NCI-H524 (cell line): Measurements from ENCODE around the gene FBXO10.
"Not testable (repeated sequence)": the region's sequence is repeated elsewhere in the genome, so short reads cannot be mapped to it uniquely, and the experiment has no call there.

Experiments
- DNase-seq, 2 experiments: peaks; one replicate each; lab custom pipeline; 2025; lab: John Stamatoyannopoulos, UW

Gene FBXO10

DNA sequence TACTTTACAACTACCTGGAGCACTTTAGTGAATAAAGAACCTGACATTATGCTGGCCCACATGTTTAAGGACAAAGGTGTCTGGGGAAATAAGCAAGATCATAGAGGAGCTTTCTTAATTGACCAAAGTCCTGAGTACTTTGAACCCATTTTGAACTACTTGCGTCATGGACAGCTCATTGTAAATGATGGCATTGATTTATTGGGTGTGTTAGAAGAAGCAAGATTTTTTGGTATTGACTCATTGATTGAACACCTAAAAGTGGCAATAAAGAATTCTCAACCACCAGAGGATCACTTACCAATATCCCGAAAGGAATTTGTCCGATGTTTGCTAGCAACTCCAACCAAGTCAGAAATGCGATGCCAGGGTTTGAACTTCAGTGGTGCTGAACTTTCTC lies 98.7 kb downstream of the FBXO10 start:
- not testable (repeated sequence) for DNase-seq

DNA sequence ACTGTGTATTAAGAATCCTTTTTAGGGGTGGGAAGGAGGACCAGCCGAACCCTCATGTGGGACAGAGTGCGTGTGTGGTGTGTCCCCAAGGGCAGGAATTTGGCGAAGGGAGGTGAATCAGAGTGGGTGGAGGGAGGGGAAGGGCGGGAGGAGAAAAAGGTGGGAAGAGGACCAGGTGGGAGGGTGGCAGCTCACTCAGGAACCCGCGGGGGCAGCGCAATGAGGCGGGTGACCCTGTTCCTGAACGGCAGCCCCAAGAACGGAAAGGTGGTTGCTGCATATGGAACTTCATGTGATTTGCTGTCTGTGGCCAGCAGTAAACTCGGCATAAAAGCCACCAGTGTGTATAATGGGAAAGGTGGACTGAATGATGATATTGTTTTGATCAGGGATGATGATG lies 99.2 kb downstream of the FBXO10 start:
- DNase-seq, result no peak

GRCh38 chr9:37474438-37474837 lies 101.7 kb downstream of the FBXO10 start:
- no peak for DNase-seq

DNA sequence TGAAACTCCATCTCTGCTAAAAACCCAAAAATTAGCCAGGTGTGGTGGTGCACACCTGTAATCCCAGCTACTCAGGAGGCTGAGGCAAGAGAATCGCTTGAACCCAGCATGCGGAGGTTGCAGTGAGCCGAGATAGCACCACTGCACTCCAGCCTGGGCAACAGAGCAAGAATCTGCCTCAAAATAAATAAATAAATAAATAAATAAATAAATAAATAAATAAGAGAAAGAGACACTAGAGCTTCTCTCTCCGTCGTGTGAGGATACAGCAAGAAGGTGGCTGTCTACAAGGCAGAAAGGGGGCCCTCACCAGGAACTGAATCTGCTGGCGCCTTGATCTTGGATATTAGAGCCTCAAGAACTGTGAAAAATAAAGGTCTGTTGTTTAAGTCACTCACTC lies 102.2 kb downstream of the FBXO10 start:
- not testable (repeated sequence) for DNase-seq

DNA sequence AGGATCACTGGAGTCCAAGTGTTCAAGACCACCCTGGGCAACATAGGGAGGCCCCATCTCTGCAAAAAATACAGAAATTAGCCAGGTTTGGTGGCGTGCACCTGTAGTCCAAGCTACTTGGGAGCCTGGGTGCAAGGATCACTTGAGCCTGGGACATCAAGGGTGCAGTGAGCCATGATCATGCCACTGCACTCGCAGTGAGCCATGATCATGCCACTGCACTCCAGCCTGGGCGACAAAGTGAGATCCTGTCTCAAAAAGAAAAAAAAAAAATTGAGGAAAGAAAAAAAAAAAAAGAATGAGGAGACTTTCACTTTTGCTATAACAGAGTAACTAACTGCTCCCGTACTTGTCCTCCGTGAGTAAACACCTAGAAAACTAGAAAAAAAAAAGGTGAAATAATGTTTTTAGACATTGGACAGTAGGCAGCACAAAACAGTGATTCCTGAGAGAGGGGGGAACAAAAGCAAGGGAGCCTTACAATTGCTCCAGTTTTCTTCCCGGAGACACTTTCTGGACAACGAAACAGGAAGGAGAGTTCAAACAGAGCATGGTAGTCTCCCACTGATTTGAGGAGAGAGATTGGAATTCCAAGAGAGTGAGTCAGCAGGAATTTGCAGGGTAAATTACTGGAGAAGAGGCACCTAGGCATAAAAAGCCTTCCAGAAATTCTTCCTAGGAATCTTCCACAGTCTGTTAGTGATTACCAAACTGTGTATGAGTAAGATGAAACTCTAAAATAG lies 104.1 kb downstream of the FBXO10 start:
- DNase-seq, result no peak

DNA sequence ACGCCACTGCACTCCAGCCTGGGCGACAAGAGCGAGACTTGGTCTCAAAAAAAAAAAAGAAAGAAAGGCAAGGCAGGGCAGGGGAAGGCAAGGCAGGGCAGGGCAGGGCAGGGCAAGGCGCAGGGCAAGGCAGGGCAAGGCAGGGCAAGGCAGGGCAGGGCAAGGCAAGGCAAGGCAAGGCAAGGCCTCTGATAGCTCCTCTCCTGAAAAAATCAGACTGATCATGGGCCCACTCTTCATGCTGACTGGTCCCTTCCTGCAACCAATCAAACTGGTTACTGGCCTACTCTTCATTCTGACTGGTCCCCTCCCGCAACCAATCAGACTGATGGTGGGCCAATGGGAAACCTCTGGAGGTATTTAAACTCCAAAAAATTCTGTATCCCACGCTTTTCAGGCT lies 107.6 kb downstream of the FBXO10 start:
- DNase-seq, result no peak

GRCh38 chr9:37467530-37467929 lies 108.7 kb downstream of the FBXO10 start:
- not testable (repeated sequence) for DNase-seq

- peak in 1 of 2 experiments; percentile 54 for DNase-seq
These were observed 110.0 kb downstream of the FBXO10 start for GRCh38 chr9:37466037-37466709.

DNA sequence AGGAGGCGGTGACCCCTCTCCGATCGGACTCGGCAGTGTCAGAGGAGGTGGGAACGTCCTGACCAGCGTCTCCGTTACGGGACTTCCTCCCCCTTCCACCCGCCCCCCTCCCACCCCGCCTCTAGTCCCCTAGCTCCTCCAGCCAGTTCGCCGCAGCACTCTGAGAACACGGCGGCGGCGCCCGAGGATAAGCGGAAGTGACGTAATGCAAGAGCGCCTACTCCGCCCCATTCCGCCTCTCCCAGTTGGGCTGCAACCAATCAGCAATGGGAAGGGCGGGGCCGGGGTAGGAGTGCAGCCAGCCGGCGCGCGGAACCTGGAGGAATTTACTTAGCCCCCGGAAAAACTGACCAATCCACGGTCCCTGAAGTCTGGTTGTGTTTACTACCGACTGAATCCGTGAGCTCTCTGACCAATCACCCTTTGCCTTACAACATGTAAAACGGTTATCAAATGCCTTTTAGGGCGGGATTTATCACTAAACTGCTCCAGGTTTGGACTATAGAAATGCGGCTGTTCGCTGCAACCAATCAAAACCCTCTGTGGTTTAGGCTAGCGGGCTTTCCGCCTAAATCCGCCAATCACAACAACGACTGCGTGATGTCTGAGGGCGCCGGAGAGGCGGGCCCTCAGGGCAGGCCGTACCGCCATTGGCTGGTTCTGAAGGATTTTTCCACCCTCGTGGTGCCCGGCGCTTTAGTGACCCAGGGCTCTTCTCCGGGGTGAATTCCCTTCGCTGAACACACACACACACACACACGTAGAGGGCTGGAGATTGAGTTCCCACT lies 110.7 kb downstream of the FBXO10 start, which contains the start of gene ZBTB5:
Gene ZBTB5 (minus strand): TSS at position 202 of the 788 bp plus-strand sequence. CDS start 22,899 bp downstream, outside the sequence.
- DNase-seq, result peak; percentile 96 to 99

DNA sequence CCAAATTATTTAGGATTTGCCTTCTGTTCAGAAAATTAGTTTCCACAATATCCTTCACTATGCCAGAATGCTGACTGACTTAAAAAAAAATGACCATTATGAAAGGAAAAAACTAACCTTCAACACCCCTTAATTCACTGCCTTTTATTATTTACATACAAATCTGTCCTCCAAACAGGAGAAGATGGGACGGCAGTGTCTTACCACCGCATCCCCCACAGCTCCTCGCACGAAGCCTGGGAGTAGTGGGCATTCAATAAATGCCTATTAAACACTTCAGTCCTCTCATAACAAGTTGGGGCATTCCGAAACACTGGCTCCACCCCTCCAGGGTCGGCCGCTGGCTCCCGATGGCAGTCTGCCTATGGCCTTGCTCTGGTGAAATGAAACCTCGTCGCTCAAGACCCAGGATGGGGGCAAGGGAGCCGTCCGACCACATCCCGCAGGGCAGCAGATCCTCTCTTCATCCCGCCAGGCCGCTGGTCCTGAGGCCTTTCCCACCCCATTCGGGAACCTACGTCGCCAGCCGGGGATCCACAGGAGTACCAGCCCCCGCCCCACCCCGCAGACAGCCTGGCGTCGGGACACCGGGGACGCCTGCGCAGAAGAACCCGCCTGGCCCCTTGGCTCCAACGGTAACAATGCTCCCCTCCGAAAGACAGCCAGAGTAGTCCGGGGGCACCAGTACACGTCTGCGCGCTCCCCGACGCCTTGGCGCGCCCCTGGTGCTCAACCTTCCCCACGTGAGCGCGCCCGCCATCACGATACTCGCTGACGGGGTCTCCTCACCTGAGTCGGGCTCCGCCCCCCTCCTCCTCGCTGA lies 111.5 kb downstream of the FBXO10 start:
- DNase-seq, result peak in 1 of 2 experiments; percentile 89

GRCh38 chr9:37464006-37464405 lies 112.2 kb downstream of the FBXO10 start:
- no peak for DNase-seq
